ENCODE results near the gene KCNQ1. TPM values are rescaled to one million over a fixed set of nuclear protein-coding genes. Genes with fewer than 3 reads are reported as not detected.
A peak's percentile ranks its signal among the peaks of the same experiment; 100 is the strongest.

KCNQ1 gene
- total RNA-seq, 1 donor from 2014 or later = 0.16 TPM

DNA sequence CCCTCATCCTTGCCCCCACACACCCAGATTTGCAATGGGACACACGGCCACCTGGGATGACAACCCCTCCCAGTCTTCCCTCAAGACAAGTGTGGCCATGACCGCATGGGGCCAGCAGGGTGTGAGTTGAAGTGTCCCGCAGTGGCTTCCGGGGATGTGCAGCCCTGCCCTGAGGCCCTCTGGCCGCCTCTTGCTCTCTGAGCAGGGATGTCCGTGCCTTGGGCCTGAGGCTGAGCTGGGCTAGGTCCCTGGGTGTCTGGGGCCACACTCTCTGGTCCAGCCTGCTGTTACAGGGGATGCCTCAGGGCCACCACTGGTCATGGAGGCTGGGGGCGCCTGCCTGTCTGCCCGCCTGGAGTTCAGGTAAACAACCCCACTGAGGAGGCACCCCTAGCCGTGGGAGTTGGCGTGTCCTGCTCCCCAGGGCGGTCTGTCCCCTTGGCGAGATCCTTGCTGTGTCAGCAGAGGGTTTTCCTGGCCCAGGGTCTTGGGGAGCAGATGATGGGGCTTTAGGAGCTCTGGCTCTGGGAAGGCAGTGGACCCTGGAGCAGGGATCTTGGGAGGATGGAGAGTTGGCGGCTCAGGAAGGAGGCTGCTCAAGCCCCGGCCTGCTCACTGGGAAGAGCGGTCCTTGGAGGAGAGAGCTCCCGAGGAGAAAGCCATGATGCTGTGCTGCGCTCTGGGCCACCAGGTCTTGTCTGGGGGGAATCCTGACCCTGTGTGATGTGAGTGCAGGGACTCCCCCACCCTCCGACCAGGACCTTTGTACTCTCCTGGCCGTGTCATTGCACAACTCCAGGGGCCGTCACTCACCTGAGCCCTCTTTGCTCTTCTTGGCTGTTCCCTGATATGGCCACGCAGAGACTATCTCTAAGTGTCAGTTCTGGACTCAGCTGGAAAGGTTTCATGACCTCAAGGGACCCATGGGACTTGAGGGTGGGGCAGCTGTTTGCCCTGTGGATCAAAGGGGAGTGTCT is 67.9 kb downstream of the KCNQ1 start:
- no peaks in the 10 kb centered on the region for H3K36me3 Mint-ChIP-seq (ENCODE audit: unreplicated experiment)
- H3K27ac Mint-ChIP-seq (ENCODE audit: unreplicated experiment) = no peak overlapping the region
- H3K27me3 Mint-ChIP-seq (ENCODE audit: unreplicated experiment) = peaks cover 8% of the 10 kb centered on the region
- TF ChIP-seq, protein P1, sequence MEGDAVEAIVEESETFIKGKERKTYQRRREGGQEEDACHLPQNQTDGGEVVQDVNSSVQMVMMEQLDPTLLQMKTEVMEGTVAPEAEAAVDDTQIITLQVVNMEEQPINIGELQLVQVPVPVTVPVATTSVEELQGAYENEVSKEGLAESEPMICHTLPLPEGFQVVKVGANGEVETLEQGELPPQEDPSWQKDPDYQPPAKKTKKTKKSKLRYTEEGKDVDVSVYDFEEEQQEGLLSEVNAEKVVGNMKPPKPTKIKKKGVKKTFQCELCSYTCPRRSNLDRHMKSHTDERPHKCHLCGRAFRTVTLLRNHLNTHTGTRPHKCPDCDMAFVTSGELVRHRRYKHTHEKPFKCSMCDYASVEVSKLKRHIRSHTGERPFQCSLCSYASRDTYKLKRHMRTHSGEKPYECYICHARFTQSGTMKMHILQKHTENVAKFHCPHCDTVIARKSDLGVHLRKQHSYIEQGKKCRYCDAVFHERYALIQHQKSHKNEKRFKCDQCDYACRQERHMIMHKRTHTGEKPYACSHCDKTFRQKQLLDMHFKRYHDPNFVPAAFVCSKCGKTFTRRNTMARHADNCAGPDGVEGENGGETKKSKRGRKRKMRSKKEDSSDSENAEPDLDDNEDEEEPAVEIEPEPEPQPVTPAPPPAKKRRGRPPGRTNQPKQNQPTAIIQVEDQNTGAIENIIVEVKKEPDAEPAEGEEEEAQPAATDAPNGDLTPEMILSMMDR (IDR thresholded peaks at IDR 0.05) = no peak
- H3K4me1 Mint-ChIP-seq (ENCODE audit: unreplicated experiment) = no peaks in the 10 kb centered on the region
- no peaks in the 10 kb centered on the region for H3K9me3 Mint-ChIP-seq (ENCODE audit: unreplicated experiment)
- peak; percentile 79 for DNase-seq (ENCODE audit: extremely low spot score, unreplicated experiment)
- H3K4me3 Mint-ChIP-seq (ENCODE audit: unreplicated experiment) = no peak overlapping the region

DNA sequence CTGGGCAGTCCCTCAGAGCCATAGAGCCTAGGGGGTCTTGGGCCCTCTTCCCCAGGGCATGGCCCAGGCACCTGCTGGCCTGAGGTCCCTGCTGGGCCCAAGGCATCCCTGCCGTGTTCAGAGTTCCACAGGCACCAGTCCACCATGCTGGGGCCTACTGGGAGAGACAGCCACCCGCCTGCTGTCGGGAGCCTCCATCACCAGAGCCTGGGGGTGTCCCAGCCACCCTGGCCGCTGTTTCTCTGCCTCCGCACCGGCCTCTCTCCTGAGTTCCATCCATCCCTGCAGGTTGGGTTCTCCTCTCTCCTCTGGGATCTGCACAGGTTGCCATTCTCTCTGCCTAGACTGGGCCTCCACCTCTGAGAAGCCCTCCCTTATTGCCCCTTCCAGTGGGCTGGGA is 68.6 kb downstream of the KCNQ1 start:
- Mint-ChIP-seq H3K27me3 (ENCODE audit: unreplicated experiment) (peaks cover 8% of the 10 kb centered on the region), H3K36me3 (ENCODE audit: unreplicated experiment) (no peaks in the 10 kb centered on the region), H3K9me3 (ENCODE audit: unreplicated experiment) (no peaks in the 10 kb centered on the region), H3K27ac (ENCODE audit: unreplicated experiment) (no peak overlapping the region), H3K4me3 (ENCODE audit: unreplicated experiment) (no peak overlapping the region), H3K4me1 (ENCODE audit: unreplicated experiment) (no peaks in the 10 kb centered on the region)
- DNase-seq (ENCODE audit: extremely low spot score, unreplicated experiment) = peak; percentile 73
- TF ChIP-seq, protein P1 (IDR thresholded peaks at IDR 0.05) = no peak

DNA sequence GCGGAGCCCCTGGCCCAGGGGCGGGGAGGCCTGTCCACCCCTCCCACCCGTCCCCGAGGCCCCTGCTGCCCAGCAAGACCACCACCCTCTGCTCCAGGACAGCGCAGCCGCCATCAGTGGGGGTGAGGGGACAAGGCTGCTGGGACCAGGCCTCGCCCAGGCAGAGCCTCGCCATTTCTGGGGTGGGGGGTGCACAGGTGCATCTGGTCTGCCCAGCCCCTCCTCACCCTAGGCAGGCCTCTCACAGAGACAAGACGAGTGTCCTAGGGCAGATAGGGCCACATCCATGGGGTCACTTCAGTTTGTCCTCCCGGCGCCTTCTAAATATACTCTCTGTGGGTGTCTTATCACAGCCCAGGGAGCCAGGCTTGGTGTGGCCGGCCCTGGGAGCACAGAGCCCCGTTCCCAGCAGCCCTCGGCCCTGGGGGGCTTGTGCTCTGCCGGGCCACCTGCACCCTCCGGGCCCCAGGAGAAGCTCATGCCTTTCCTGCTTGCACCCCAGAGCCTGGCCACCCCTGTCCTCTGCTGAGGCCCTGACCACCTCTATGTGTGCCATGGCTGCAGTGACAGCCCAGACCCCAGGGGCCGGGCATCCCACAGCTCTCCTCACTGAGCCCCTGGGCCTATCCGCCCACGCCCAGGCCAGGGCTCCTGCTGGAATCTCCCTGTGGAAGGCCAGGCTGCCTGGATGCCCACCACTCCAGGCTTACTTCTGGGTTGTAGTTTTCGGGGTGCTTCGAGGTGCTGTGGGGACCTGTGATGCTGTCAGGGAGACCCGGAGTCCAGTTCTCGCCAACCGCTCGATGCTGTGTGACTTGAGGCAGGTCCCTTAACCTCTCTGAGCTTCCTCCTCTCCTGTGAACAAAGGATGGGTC is 70.8 kb downstream of the KCNQ1 start:
- Mint-ChIP-seq H3K27ac (ENCODE audit: unreplicated experiment) (no peak overlapping the region), H3K9me3 (ENCODE audit: unreplicated experiment) (no peaks in the 10 kb centered on the region), H3K4me1 (ENCODE audit: unreplicated experiment) (no peaks in the 10 kb centered on the region), H3K36me3 (ENCODE audit: unreplicated experiment) (no peaks in the 10 kb centered on the region), H3K4me3 (ENCODE audit: unreplicated experiment) (no peak overlapping the region), H3K27me3 (ENCODE audit: unreplicated experiment) (no peaks in the 10 kb centered on the region)
- peak; percentile 75 for DNase-seq (ENCODE audit: extremely low spot score, unreplicated experiment)
- TF ChIP-seq, protein P1 (IDR thresholded peaks at IDR 0.05) = no peak

DNA sequence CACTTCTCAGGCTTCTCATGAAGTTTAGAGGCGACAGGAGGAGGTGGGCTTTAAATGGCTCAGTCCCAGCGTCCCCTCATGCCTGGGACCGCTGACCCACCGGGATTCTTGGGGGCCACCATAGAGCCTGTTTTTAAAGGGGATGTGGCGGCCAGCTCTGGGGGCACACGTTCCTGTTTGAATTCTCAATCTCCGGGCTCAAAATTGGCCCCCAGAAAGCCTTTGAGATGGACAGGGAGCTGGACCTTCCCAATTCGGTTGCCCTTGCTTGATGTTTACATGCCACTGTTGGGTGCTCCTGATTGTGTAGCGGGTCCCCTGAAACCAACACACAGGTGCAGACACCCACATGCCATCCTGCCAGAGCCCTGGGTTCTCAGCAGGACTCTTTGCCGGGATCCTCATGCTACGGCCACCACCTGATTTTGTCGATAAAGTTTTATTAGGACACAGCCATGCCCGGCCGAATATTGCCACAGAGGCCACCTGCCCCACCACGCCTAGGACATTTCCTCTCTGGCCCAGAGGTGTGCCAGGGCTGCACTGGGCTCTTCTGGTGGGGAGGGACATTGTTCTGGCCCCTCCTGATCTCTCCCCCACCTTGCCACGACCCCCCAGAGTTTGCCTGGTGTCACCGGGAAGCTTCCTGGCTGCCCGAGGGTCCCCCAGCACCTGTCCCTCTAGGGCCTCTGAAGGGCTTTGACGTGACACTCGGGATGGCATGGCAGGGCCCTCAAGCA is 71.6 kb downstream of the KCNQ1 start:
- DNase-seq (ENCODE audit: extremely low spot score, unreplicated experiment) = peak; percentile 69
- Mint-ChIP-seq H3K27me3 (ENCODE audit: unreplicated experiment) (peaks cover 4% of the 10 kb centered on the region), H3K36me3 (ENCODE audit: unreplicated experiment) (no peaks in the 10 kb centered on the region), H3K4me3 (ENCODE audit: unreplicated experiment) (no peak overlapping the region), H3K4me1 (ENCODE audit: unreplicated experiment) (no peaks in the 10 kb centered on the region), H3K9me3 (ENCODE audit: unreplicated experiment) (no peaks in the 10 kb centered on the region), H3K27ac (ENCODE audit: unreplicated experiment) (no peak overlapping the region)
- TF ChIP-seq, protein P1 (IDR thresholded peaks at IDR 0.05) = no peak

Data from osteocyte (in vitro differentiated cells).